NCI-H226 (cell line): Measurements from ENCODE around the gene TGM3.

Experiments used
- DNase-seq: peaks from one replicate; pipeline ENCODE4 v3.0.0-alpha.2; 2015

Gene TGM3

GRCh38 chr20:2285613-2286012 is 10.2 kb upstream of the TGM3 start:
- DNase-seq, result no peak

GRCh38 chr20:2287504-2287903 is 8.3 kb upstream of the TGM3 start:
- DNase-seq, result no peak

GRCh38 chr20:2289475-2289874 is 6.3 kb upstream of the TGM3 start:
- DNase-seq, result no peak

GRCh38 chr20:2290486-2290885 is 5.3 kb upstream of the TGM3 start:
- DNase-seq, result no peak

GRCh38 chr20:2292416-2293110 is 3.2 kb upstream of the TGM3 start:
- no peak for DNase-seq

GRCh38 chr20:2293486-2293885 is 2.3 kb upstream of the TGM3 start:
- no peak for DNase-seq

GRCh38 chr20:2293971-2294370 is 1.8 kb upstream of the TGM3 start:
- no peak for DNase-seq

- no peak for DNase-seq
Measured at GRCh38 chr20:2295286-2295685, 515 bp upstream of the TGM3 start.

GRCh38 chr20:2296524-2297356 is 939 bp downstream of the TGM3 start:
- DNase-seq, result no peak

GRCh38 chr20:2297357-2297728 is 1.5 kb downstream of the TGM3 start:
- no peak for DNase-seq

GRCh38 chr20:2298116-2298515 is 2.3 kb downstream of the TGM3 start:
- no peak for DNase-seq

- DNase-seq, result no peak
Measured at GRCh38 chr20:2298701-2299100, 2.9 kb downstream of the TGM3 start.

GRCh38 chr20:2299301-2299700 is 3.5 kb downstream of the TGM3 start:
- peak; percentile 15 for DNase-seq

- DNase-seq, result no peak
Measured at GRCh38 chr20:2300002-2300401, 4.2 kb downstream of the TGM3 start.

- no peak for DNase-seq
Measured at GRCh38 chr20:2300420-2300819, 4.6 kb downstream of the TGM3 start.

GRCh38 chr20:2301164-2301622 is 5.4 kb downstream of the TGM3 start:
- no peak for DNase-seq

- DNase-seq, result no peak
Measured at GRCh38 chr20:2302384-2303060, 6.7 kb downstream of the TGM3 start.

- DNase-seq, result no peak
Measured at GRCh38 chr20:2303673-2304072, 7.9 kb downstream of the TGM3 start.

- no peak for DNase-seq
Measured at GRCh38 chr20:2304180-2304579, 8.4 kb downstream of the TGM3 start.

- no peak for DNase-seq
Measured at GRCh38 chr20:2305029-2305428, 9.2 kb downstream of the TGM3 start.

- no peak for DNase-seq
Measured at GRCh38 chr20:2305479-2305878, 9.7 kb downstream of the TGM3 start.

- DNase-seq, result no peak
Measured at GRCh38 chr20:2305946-2306345, 10.1 kb downstream of the TGM3 start.

GRCh38 chr20:2307136-2307535 is 11.3 kb downstream of the TGM3 start:
- no peak for DNase-seq

GRCh38 chr20:2311329-2311728 is 15.5 kb downstream of the TGM3 start:
- no peak for DNase-seq
